Ishikawa (cell line): Measurements from ENCODE around the gene TUBGCP3.

Experiments
- CEBPB ChIP-seq: IDR thresholded peaks from 2 replicates; pipeline ENCODE4 v1.6.1; 2012
- CREB1 ChIP-seq: IDR thresholded peaks from 2 replicates; pipeline ENCODE4 v1.6.1; 2012; ENCODE audit warnings: low read depth
- EGR1 ChIP-seq: IDR thresholded peaks from 2 replicates; pipeline ENCODE4 v1.6.1; 2012
- EP300 ChIP-seq: IDR thresholded peaks from 2 replicates; pipeline ENCODE4 v1.6.1; 2012; ENCODE audit warnings: borderline replicate concordance
- FOXM1 ChIP-seq: IDR thresholded peaks from 2 replicates; pipeline ENCODE4 v1.6.1; 2012; ENCODE audit warnings: low read depth, borderline replicate concordance
- MAX ChIP-seq: IDR thresholded peaks from 2 replicates; pipeline ENCODE4 v1.6.1; 2012
- NFIC ChIP-seq: IDR thresholded peaks from 2 replicates; pipeline ENCODE4 v1.6.1; 2012
- RAD21 ChIP-seq: IDR thresholded peaks from 2 replicates; pipeline ENCODE4 v1.6.1; 2012; ENCODE audit warnings: low read depth
- REST ChIP-seq: IDR thresholded peaks from 2 replicates; pipeline ENCODE4 v1.6.1; 2012; ENCODE audit warnings: low read depth, mild to moderate bottlenecking
- TAF1 ChIP-seq: IDR thresholded peaks from 2 replicates; pipeline ENCODE4 v1.6.1; 2012; ENCODE audit warnings: low read depth, mild to moderate bottlenecking
- TCF12 ChIP-seq: IDR thresholded peaks from 2 replicates; pipeline ENCODE4 v1.6.1; 2012; ENCODE audit warnings: low read depth
- TEAD4 ChIP-seq: IDR thresholded peaks from 2 replicates; pipeline ENCODE4 v1.6.1; 2012
- USF1 ChIP-seq: IDR thresholded peaks from 2 replicates; pipeline ENCODE4 v1.6.1; 2012
- YY1 ChIP-seq: IDR thresholded peaks from 2 replicates; pipeline ENCODE4 v1.6.1; 2012; ENCODE audit warnings: low read depth
- ZBTB7A ChIP-seq: IDR thresholded peaks from 2 replicates; pipeline ENCODE4 v1.6.1; 2012; ENCODE audit warnings: low read depth

The TUBGCP3 gene

GRCh38 chr13:112487127-112487517 lies 100.8 kb downstream of the TUBGCP3 start:
- TF ChIP-seq NFIC, result no peak
- TF ChIP-seq TEAD4, result no peak
- no peak for TF ChIP-seq REST
- TF ChIP-seq YY1, result no peak
- no peak for TF ChIP-seq FOXM1
- no peak for TF ChIP-seq EGR1
- TF ChIP-seq TAF1, result no peak
- no peak for TF ChIP-seq EP300
- no peak for TF ChIP-seq CREB1
- TF ChIP-seq RAD21, result no peak
- TF ChIP-seq CEBPB, result no peak
- no peak for TF ChIP-seq TCF12
- no peak for TF ChIP-seq MAX
- TF ChIP-seq ZBTB7A, result no peak
- no peak for TF ChIP-seq USF1

- TF ChIP-seq MAX (no peak), NFIC (no peak), CREB1 (no peak)
Observed at GRCh38 chr13:112486386-112487126, 101.4 kb downstream of the TUBGCP3 start.

- TF ChIP-seq CREB1 (no peak), EGR1 (no peak), REST (no peak), MAX (no peak), YY1 (no peak), TCF12 (no peak)
Observed at GRCh38 chr13:112483299-112483698, 104.7 kb downstream of the TUBGCP3 start.

- TF ChIP-seq YY1, result no peak
- no peak for TF ChIP-seq CEBPB
- TF ChIP-seq CREB1, result no peak
- TF ChIP-seq EGR1, result no peak
- no peak for TF ChIP-seq EP300
- TF ChIP-seq FOXM1, result no peak
- no peak for TF ChIP-seq USF1
- no peak for TF ChIP-seq REST
- no peak for TF ChIP-seq TCF12
- no peak for TF ChIP-seq ZBTB7A
- TF ChIP-seq TEAD4, result no peak
- TF ChIP-seq TAF1, result no peak
Observed at GRCh38 chr13:112481458-112481857, 106.5 kb downstream of the TUBGCP3 start.

- no peak for TF ChIP-seq TAF1
- no peak for TF ChIP-seq REST
- TF ChIP-seq MAX, result no peak
- TF ChIP-seq USF1, result no peak
- TF ChIP-seq NFIC, result no peak
- TF ChIP-seq YY1, result no peak
- no peak for TF ChIP-seq EP300
Observed at GRCh38 chr13:112479389-112479788, 108.6 kb downstream of the TUBGCP3 start.
